Muscle layer of duodenum (tissue), 2 donors: Measurements from ENCODE around the gene BEND3.
"Not testable (repeated sequence)": the region's sequence is repeated elsewhere in the genome, so short reads cannot be mapped to it uniquely, and the experiment has no call there.

ENCODE experiments used
- H3K27ac ChIP-seq: one replicate; pipeline ENCODE4 v1.7.0; 2013; ENCODE audit warnings: mild to moderate bottlenecking, low read length
- H3K27me3 ChIP-seq: one replicate; pipeline ENCODE4 v1.7.0; 2013; ENCODE audit warnings: low read depth, mild to moderate bottlenecking, control low read depth, low read length
- H3K36me3 ChIP-seq, 2 donors: one replicate each; pipeline ENCODE4 v1.7.0; 2013; ENCODE audit warnings: low read length in 2 of 2, control low read depth in 1 of 2, mild to moderate bottlenecking in 1 of 2; ENCODE audit not compliant: insufficient read depth in 2 of 2, control insufficient read depth in 1 of 2
- H3K4me1 ChIP-seq, 2 donors: one replicate each; pipeline ENCODE4 v1.7.0; 2013; ENCODE audit warnings: low read length in 2 of 2, mild to moderate bottlenecking in 2 of 2, control low read depth in 1 of 2, moderate library complexity in 1 of 2; ENCODE audit not compliant: insufficient read depth in 2 of 2, control insufficient read depth in 1 of 2
- H3K4me3 ChIP-seq, 2 donors: one replicate each; pipeline ENCODE4 v1.7.0; 2013; ENCODE audit warnings: low read length in 2 of 2, low read depth in 1 of 2, mild to moderate bottlenecking in 1 of 2
- H3K9me3 ChIP-seq, 2 donors: one replicate each; pipeline ENCODE4 v1.7.0; 2013; ENCODE audit warnings: low read length in 2 of 2, control low read depth in 1 of 2, mild to moderate bottlenecking in 1 of 2; ENCODE audit not compliant: control insufficient read depth in 1 of 2
- donor health status: healthy.

Gene BEND3

DNA sequence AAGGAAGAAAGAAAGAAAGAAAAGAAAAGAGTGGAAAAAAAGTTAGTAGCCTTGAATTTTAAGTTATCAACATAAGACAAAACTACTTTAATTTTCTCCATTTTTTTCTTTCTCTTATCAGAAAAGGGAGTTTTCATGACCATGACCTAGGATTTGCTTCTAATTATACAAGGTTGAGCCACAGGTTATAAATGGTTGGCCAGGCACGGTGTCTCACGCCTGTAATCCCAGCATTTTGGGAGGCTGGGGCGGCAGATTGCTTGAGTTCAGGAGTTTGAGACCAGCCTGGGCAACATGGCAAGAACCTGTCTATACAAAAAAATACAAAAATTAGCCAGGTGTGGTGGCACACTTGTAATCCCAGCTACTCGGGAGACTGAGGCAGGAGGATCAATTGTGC is 95.1 kb downstream of the BEND3 start:
- Histone ChIP-seq H3K4me1 (no peaks in the 10 kb centered on the region), H3K4me3 (no peak overlapping the region), H3K9me3 (no peaks in the 10 kb centered on the region), H3K27ac (no peak overlapping the region), H3K36me3 (no peaks in the 10 kb centered on the region), H3K27me3 (no peaks in the 10 kb centered on the region)

DNA sequence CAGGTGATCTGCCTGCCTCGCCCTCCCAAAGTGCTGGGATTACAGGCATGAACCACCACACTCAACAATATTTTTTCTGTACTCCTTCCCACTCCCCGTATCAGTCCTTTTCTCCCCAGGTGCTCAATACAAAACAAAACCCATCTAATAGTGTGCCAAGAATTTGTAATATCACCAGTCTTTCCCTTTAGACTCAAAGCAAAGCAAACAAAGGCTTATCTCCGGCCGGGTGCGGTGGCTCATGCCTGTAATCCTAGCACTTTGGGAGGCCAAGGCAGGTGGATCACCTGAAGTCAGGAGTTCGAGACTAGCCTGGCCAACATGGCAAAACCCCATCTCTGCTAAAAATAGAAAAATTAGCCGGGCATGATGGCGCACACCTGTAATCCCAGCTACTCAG is 95.7 kb downstream of the BEND3 start:
- H3K27ac ChIP-seq = not testable (repeated sequence)

DNA sequence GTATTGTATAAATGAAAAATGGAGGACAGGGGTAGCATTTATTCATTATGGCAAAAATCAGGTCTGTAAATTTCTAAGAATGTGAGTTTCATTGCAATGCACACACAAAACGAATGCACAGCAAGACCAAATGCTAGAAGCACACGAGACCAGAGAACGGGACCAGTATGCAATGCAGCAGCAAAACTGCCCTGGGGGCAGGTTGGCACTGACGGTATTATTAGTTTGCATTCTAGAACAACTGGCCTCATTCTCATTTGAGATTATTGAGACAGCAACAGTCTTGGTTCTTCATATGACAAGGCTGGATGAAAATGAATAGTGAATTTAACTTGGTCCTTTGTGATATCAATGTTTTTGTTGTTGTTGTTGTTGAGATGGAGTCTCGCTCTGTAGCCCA is 96.3 kb downstream of the BEND3 start:
- H3K36me3 ChIP-seq = no peaks in the 10 kb centered on the region
- no peaks in the 10 kb centered on the region for H3K27me3 ChIP-seq
- no peaks in the 10 kb centered on the region for H3K4me1 ChIP-seq
- H3K4me3 ChIP-seq = no peak overlapping the region
- H3K27ac ChIP-seq = no peak overlapping the region
- H3K9me3 ChIP-seq = no peaks in the 10 kb centered on the region

More for the DNA sequence above, 95.7 kb downstream of the BEND3 start:
- not testable (repeated sequence) for H3K27me3 ChIP-seq, H3K4me3 ChIP-seq, H3K4me1 ChIP-seq, H3K9me3 ChIP-seq, H3K36me3 ChIP-seq
